ENCODE measurements around the gene CINP.
"Not testable (repeated sequence)": the region's sequence is repeated elsewhere in the genome, so short reads cannot be mapped to it uniquely, and the experiment has no call there.

CINP gene

DNA sequence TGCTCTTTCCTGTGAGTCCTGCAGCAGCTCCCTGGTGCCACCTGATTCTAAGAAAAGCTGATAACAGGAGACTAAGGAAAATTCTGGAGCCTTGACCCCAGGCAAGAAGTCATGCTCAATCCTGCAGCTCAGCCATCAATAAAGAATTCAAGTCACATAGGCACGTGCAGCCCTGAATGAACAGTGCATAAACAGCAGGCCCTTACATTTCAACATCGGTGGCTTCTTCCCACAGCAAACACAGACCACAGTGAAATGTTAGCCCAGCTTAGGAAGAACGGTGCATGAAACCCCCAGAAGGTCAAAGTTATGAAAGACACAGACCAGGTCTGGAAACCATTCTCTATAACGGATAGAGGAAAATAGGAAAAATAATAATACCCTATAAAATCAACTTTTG, 10.5 kb downstream of the CINP start:
- DNase-seq: no peak

- DNase-seq: not testable (repeated sequence)
Measured at GRCh38 chr14:102351593-102351992, 11.1 kb downstream of the CINP start.

DNA sequence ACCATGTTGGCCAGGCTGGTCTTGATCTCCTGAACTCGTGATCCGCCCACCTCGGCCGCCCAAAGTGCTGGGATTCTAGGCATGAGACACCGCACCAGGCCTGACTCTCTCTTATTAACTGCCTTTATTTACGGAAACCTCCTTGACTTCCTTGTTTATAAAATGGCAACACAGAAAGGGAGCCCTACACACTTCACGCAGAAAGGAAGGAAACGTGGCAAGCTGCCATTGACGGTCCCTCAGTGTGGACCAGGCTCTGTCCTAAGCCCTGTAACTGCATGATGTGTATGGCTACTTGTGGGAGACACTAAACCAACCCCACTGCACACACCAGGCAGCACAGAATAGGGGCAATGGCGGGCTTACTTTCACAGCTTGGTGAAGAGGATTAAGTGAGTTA, 11.7 kb downstream of the CINP start:
- no peak for DNase-seq

GRCh38 chr14:102348376-102348775, 14.3 kb downstream of the CINP start:
- DNase-seq: no peak

DNA sequence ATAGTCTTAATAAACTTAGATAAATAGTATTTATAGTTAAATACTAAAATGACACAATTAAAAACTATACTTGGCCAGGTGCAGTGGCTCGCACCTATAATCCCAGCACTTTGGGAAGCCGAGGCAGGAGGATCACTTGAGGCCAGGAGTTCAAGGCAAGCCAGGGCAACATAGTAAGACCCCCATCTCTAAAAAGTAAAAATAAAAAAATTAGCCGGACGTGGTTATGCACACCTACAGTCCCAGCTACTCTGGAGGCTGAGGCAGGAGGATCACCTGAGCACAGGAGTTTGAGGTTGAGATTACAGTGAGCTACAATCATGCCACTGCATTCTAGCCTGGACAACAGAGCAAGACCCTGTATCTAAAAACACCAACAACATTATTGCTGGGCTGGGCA, 16.0 kb downstream of the CINP start:
- no peak for DNase-seq

DNA sequence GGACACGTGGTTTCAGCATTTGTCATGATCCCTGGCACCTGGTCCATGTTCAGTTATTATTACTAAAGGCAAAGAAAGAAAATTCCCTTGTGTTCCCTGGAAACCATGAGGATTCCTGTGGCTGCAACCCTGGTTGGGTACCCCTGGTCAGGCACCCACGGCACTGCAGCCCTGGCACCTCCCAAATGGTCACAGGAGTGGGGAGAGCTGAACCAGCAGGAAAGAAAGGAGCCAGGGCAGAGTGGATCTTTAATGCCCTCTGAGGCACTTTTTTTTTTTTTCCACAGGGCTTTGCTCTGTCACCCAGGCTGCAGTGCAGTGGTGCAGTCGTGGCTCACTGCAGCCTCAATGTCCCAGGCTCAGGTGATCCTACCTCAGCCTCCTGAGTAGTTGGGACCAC, 17.5 kb downstream of the CINP start:
- DNase-seq: no peak

DNA sequence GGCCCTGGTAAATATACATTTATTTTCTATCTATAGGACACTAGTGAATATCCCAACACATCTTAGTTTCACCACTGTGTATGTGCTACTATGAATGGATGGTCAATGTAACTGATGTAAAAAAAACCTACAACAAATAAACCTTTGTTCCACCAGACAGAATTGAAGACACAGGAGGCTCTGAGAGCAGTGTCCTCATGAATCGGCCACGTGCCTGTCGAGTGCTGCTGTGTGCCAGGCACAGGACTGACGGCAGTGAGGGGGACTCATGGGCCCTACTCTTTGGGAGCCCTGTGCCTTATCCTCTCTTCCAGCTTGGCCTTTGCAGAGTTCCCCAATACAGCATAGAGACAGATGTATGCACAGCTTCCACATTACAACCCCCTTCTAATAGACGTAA, 18.2 kb downstream of the CINP start:
- DNase-seq: no peak

- no peak for DNase-seq
Measured at GRCh38 chr14:102344084-102344483, 18.6 kb downstream of the CINP start.

DNA sequence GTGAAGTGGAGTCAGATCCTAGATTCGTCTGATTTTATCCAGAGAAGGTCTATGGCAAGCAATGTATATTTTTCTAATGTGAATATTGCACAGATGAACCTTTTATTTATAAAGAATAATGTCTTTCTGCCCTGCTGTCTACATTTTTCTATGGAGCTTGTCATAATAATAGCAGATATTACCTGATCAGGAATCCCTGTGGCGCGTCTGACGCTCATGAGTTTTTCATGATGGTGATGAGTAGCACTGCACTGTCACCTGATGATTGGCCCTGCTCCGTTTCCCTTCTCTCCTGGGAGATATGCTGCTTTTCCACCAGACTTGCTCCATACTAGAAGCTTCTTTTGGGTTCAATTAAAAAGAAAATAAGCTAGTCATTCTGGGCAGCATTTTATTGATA, 20.5 kb downstream of the CINP start:
- DNase-seq: no peak

DNA sequence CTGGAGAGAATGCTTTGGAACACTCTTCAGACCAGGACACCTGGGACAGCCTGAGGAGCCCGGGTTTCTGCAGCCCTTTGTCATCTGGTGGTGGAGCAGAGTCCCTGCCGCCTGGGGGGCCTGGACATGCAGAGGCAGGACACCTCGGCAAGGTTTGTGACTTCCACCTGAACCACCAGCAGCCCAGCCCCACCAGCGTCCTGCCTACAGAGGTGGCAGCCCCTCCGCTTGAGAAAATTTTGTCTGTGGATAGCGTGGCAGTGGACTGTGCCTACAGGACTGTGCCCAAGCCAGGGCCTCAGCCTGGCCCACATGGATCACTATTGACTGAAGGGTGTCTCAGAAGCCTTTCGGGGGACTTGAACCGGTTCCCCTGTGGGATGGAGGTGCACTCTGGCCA, 21.1 kb downstream of the CINP start:
- no peak for DNase-seq

DNA sequence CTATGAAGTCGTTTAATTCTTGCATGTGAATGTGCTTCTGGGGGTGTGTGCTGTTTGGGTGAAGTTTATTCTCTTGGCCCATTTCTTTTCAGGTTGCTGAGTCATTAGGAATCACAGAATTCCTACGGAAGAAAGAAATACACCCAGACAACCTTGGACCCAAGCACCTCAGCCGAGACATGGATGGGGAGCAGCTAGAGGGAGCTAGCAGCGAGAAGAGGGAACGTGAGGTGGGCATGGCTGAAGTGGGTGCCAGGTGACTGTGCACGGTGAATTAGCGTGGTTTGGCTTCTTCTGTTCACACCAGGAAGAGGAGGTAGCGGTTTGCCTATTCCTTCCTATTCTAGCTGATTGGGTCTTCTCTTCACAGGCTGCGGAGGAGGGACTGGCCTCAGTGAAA, 24.0 kb downstream of the CINP start:
- DNase-seq: no peak

- DNase-seq: no peak
Measured at GRCh38 chr14:102335163-102335562, 27.5 kb downstream of the CINP start.

DNA sequence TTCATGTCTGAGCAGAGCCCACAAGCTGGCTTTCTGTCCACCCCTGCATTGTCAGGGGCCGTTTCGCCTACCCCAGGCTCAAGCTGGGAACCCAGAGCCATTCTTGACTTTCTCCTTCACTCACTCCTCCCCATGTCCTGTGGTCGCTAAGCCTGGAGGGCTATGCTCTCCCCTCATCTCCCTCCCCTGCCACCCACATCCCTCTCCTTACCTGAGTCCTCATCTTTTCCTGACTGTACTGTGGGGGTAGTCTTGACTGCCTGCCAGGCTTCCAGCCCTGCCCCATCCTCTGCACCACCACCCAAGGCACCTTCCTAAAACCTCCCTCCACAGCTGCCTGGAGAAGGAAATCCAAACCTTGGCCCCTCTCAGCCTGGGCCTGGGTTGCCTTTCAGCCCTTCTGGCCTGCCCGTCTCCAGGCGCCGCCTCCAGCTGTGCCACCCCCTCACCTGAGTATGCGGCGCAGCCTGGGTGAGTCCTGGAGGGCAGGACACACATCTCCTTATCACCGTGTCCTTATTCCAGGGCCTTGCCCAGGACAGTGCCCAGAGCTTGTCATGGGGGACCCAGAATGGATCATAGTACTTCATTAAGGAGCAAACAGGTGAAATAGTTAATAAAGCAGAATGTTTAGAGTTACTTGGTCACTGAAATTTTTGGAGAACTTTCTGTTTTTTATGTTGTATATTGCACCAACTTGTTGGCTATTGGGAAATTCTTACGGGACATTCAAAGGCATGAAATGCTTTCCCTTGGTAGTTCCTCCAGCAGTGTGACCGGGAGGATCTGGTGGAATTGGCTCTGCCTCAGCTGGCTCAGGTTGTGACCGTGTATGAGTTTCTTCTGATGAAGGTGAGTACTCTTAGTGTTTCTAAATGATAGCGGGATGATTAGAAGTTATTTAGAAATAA, 28.6 kb downstream of the CINP start:
- DNase-seq: no peak

GRCh38 chr14:102333390-102333789, 29.3 kb downstream of the CINP start:
- no peak for DNase-seq

DNA sequence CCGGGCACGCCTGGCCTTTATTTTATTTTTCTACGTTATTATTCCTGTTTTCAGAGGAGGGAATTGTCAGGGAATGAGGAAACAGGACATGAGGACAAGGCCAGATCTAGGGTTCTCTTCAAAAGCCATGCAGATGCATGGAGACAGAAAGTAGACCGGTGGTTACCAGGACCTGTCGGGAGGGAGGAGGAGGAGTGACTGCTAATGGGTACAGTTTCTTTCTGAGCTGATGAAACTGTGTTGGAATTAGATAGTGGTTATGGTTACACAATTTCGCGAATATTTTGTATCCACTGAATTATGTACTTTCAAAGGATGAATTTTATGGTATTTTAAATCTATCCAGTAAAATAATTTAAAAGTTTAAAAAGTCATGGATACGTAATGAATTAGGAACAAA, 31.9 kb downstream of the CINP start:
- DNase-seq: no peak

GRCh38 chr14:102329381-102329780, 33.3 kb downstream of the CINP start:
- DNase-seq: not testable (repeated sequence)

GRCh38 chr14:102326583-102326982, 36.1 kb downstream of the CINP start:
- no peak for DNase-seq

DNA sequence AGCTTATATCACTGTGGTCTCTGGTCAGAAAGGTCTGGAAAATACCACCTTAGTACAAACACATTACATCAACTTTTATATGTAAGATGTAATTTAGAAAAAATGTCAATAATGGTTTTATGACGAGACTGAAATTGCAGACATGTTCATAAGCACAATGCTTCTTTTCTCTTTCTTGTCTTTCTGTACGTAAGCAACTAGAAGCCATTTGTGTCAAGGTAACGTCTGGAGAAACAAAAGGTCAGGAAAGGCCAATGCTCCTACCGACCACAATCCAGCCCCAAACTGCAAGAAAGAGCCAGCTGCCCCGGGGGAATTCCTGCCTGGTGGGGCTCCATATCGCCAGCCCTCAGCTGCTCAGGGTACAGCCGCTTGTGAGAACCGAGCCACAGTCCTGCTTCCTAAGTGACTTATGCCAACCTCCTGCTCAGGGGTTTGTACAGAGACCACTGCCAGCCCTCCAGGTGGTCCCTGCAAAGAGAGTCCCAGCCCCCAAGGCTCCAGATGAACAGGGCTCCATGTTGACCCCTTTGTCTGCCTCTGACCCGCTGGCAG, 36.8 kb downstream of the CINP start:
- DNase-seq: no peak

DNA sequence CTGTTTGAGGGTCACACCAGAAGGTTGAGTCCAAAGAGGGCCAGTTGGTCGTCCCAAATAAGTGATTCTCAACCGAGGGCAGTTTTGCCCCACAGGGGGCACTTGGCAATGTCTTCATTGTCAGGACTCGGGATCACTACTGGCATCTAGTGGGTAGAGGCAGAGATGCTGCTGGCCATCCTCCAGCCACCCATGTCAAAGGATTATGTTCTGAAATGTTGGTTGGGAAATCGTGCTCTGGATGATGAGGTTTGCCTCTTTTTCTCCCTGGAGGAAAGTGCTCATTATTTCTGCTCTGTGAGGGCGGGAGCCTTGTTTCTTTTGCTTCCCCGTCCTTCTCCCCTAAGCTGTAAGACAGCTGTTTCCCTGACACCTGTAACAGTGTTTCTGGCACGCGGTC, 39.6 kb downstream of the CINP start:
- DNase-seq: peak; percentile 26 to 33

DNA sequence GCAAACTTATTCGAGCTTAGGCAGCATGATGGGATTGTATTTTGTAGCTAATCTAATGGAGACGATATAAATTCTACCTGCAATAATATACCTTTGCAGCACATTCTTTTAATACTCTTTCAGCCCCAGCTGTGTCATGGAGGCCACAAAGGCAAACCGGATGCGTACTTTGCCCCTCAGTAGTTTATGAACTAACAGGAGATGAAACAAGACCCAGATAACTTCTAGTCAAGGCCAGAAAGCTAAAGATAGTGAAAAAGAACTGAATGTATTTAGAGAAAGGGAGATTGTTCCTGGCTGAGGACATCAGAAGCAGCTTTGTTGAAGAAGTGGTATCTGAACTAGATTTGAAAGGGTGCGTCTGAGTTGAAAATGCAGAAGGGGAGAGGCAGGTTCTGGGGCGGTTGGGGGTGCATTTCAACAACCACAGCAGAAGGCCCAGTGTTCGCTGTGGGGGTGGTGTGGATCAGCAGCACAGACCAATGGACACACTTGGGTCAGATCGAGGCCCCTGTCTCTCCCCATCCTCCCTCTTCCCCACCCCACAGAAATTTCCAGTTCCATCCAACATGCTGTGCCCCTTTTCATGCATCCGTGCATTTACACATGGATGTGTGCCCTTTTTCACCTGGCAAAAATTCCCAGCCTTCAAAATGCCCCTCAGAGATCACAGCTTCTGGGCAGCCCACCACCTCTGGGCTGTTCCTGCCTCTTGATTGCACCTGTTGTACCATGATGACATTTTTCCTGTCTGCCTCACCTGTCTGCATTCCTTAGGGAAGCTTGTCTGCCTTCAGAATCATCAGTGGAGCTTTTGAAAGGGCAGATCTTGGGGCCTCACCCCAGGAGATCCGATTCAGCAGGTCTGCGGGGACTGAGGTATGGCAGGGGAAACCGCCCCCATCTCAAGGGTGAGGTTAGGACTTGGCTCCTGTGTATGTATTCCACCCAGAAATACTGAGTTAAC, 41.0 kb downstream of the CINP start:
- no peak for DNase-seq

DNA sequence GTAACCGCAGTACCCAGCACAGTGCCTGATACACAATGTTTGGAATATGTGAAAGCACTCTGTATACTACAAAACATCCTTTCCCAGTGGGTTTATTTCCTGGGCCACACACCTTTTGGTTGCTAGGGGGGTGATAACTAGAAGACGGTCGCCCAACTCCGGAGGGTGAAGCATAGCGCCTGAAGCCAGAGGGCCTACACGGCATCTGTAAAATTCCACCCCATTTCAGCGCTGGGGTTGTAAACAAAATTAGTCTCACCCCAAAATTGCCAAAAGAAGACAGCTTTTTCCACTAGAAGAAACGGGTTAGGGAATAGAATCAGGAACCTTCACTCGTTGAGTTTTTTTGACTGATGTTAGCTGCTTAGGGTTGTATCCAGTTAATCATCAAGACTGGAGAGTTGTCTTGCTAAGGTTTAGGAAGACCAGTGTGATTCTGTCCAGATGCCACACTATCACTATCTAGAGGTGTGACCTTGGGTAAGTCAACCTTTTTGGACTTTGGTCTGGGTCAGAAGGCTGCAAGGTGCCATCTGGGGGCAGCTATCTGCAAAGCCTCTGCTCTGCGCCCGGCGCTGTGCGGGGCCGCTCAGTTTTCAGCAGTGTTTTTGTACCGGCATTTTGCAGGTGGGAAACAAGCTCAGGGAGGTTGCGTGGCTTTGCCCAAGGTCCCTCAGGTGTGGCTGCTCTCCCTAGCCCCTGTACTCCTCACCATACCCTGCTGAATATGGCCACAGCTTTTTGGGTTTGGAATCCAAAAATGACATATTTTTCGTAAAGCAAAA, 41.8 kb downstream of the CINP start:
- DNase-seq: no peak

- peak; percentile 42 to 54 for DNase-seq
Measured at GRCh38 chr14:102320033-102320660, 42.5 kb downstream of the CINP start.

All from stimulated activated CD4-positive, alpha-beta T cell treated with anti-CD3 and anti-CD28 coated beads, Interleukin-2, amount 100 ng/mL, for 24 hours (primary cell).